ENCODE measurements around the gene PAPLN. TPM values are rescaled to one million over a fixed set of nuclear protein-coding genes. Genes with fewer than 3 reads are reported as not detected.

PAPLN gene
- total and polyA plus RNA-seq, 2 of the 13 experiments (the other 11 are each of a cell fraction or from before 2014, with no cell fraction given), result not detected

- no peak for FAIRE-seq
- no peaks in the 10 kb centered on the region for H4K20me1 ChIP-seq (ENCODE audit: insufficient read depth, low read length)
- H3K9ac ChIP-seq (ENCODE audit: insufficient read depth, low read depth, low read length), result no peak overlapping the region
- BruUV-seq (replicated peaks), result no TSS peak
- TF ChIP-seq ZNF879 (CRISPR knock-in tag; IDR thresholded peaks at IDR 0.05), result no peak
- no peak for TF ChIP-seq ZNF496 (CRISPR knock-in tag; IDR thresholded peaks at IDR 0.05; ENCODE audit: insufficient replicate concordance)
- no peak for TF ChIP-seq ZNF850 (CRISPR knock-in tag; conservative IDR thresholded peaks at IDR 0.05)
- TF ChIP-seq HDAC2 (CRISPR knock-in tag; IDR thresholded peaks at IDR 0.05), result no peak
- no peak for TF ChIP-seq ZNF350 (CRISPR knock-in tag; IDR thresholded peaks at IDR 0.05; ENCODE audit: borderline replicate concordance, low read depth)
- no peak for TF ChIP-seq ZFP90 (CRISPR knock-in tag; IDR thresholded peaks at IDR 0.05; ENCODE audit: borderline replicate concordance)
- TF ChIP-seq, protein P1, sequence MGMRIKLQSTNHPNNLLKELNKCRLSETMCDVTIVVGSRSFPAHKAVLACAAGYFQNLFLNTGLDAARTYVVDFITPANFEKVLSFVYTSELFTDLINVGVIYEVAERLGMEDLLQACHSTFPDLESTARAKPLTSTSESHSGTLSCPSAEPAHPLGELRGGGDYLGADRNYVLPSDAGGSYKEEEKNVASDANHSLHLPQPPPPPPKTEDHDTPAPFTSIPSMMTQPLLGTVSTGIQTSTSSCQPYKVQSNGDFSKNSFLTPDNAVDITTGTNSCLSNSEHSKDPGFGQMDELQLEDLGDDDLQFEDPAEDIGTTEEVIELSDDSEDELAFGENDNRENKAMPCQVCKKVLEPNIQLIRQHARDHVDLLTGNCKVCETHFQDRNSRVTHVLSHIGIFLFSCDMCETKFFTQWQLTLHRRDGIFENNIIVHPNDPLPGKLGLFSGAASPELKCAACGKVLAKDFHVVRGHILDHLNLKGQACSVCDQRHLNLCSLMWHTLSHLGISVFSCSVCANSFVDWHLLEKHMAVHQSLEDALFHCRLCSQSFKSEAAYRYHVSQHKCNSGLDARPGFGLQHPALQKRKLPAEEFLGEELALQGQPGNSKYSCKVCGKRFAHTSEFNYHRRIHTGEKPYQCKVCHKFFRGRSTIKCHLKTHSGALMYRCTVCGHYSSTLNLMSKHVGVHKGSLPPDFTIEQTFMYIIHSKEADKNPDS (CRISPR knock-in tag; IDR thresholded peaks at IDR 0.05), result no peak
- TF ChIP-seq, protein P2, sequence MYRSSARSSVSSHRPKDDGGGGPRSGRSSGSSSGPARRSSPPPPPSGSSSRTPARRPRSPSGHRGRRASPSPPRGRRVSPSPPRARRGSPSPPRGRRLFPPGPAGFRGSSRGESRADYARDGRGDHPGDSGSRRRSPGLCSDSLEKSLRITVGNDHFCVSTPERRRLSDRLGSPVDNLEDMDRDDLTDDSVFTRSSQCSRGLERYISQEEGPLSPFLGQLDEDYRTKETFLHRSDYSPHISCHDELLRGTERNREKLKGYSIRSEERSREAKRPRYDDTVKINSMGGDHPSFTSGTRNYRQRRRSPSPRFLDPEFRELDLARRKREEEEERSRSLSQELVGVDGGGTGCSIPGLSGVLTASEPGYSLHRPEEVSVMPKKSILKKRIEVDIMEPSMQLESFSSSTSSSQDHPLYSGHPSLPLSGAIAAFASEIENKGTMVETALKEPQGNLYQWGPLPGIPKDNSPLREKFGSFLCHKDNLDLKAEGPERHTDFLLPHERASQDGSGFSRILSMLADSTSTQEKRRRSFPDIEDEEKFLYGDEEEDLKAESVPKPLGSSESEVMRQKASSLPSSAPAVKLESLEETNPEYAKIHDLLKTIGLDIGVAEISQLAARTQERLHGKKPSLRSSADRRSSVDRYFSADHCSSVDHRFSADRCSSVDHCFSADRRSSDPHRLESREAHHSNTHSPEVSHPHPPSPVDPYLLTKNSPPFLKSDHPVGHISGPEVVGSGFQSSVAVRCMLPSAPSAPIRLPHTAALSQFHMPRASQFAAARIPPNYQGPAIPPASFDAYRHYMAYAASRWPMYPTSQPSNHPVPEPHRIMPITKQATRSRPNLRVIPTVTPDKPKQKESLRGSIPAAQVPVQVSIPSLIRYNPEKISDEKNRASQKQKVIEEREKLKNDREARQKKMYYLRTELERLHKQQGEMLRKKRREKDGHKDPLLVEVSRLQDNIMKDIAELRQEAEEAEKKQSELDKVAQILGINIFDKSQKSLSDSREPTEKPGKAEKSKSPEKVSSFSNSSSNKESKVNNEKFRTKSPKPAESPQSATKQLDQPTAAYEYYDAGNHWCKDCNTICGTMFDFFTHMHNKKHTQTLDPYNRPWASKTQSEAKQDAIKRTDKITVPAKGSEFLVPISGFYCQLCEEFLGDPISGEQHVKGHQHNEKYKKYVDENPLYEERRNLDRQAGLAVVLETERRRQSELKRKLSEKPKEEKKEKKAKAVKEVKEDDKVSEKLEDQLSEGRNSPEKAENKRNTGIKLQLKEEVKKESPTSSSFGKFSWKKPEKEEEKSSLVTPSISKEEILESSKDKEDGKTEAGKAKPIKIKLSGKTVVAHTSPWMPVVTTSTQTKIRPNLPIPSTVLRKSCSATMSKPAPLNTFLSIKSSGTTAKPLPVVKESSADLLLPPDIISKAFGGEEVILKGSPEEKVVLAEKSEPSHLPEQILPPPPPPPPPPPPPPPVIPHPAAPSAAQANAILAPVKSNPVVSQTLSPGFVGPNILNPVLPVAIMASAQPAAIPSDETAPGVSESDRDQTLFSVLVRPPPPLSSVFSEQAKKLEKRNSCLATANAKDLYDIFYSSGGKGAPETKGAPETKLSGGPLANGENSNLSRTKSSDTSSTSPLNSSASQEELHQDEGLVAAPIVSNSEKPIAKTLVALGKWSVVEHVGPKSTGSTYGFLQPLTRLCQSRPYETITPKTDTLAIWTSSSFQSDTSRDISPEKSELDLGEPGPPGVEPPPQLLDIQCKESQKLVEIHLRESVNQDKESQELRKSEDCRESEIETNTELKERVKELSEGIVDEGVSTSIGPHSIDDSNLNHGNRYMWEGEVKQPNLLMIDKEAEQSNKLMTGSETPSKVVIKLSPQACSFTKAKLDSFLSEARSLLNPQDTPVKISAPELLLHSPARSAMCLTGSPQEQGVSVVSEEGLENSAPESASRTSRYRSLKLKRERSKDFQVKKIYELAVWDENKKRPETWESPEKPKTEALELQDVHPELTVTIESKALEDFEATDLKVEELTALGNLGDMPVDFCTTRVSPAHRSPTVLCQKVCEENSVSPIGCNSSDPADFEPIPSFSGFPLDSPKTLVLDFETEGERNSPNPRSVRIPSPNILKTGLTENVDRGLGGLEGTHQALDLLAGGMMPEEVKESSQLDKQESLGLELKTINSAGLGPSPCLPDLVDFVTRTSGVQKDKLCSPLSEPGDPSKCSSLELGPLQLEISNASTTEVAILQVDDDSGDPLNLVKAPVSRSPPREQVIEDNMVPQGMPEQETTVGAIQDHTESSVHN (CRISPR knock-in tag; IDR thresholded peaks at IDR 0.05), result no peak
- no peak for TF ChIP-seq CEBPB (IDR thresholded peaks at IDR 0.05; ENCODE audit: borderline replicate concordance, low read depth, low read length)
- no peak for TF ChIP-seq ZNF615 (CRISPR knock-in tag; IDR thresholded peaks at IDR 0.05; ENCODE audit: borderline replicate concordance)
- TF ChIP-seq GTF2F1 (IDR thresholded peaks at IDR 0.05; ENCODE audit: low read length), result no peak
- no peak for TF ChIP-seq KDM1A (CRISPR knock-in tag; IDR thresholded peaks at IDR 0.05)
- TF ChIP-seq RXRA (CRISPR knock-in tag; IDR thresholded peaks at IDR 0.05), result no peak
- POLR2A ChIA-PET, result no interaction called here
- no peaks in the 10 kb centered on the region for H3K9me3 ChIP-seq (ENCODE audit: low read length)
- H3K4me2 ChIP-seq (ENCODE audit: low read depth, low read length), result no peak overlapping the region
- no peak for DNase-seq (ENCODE audit: low spot score)
- H3K27ac ChIP-seq (ENCODE audit: extremely low read length, insufficient read depth, low read length), result no peak overlapping the region
- in situ Hi-C loops (cut with HindIII; ENCODE audit: extremely low pct_ligation_motif_present, low pct_unique_long_range_greater_than_20kb) (no loop called here), intact Hi-C loops (cut with micrococcal nuclease; ENCODE audit: unreplicated experiment) (no loop called here)
- H3K27me3 ChIP-seq (ENCODE audit: control insufficient read depth in 1 of 2, insufficient read depth in 2 of 2, low read length in 2 of 2), result no peaks in the 10 kb centered on the region
- CTCF ChIA-PET (ENCODE audit: low intra/inter-chr PET ratio, low total read pairs), result no interaction called here
- no peak for ATAC-seq
- H3K4me3 ChIP-seq (replicated peaks in 1 of 3; ENCODE audit: insufficient read depth in 1 of 3, low read depth in 2 of 3, low read length in 3 of 3), result no peak overlapping the region
- H3K4me1 ChIP-seq (ENCODE audit: insufficient read depth, low read length), result peaks cover 8% of the 10 kb centered on the region
- H3K79me2 ChIP-seq (ENCODE audit: insufficient read depth, low read length), result no peaks in the 10 kb centered on the region
- H2AFZ ChIP-seq (ENCODE audit: low read length), result no peak overlapping the region
- peaks cover 22 to 50% of the 10 kb centered on the region in 2 experiments; a peak in 4 of 5 replicates for H3K36me3 ChIP-seq (replicated peaks in 1 of 2; ENCODE audit: control insufficient read depth in 1 of 2, insufficient read depth in 2 of 2, low read length in 2 of 2)
- 80% methylated on average over 1 of the region's 3 CpGs for WGBS (ENCODE audit: low lambda C conversion rate)
Observed at GRCh38 chr14:73208390-73208789, 28.9 kb upstream of the PAPLN start.
